CD14-positive monocyte (primary cell): ENCODE results near the gene LGSN. TPM values are rescaled to one million over a fixed set of nuclear protein-coding genes. Genes with fewer than 3 reads are reported as not detected.
"Not testable (repeated sequence)": the region's sequence is repeated elsewhere in the genome, so short reads cannot be mapped to it uniquely, and the experiment has no call there.

Experiments
- DNase-seq, 3 donors: peaks; one replicate each; pipeline ENCODE4 v3.0.0-alpha.2; 2011 to 2022
- H2AFZ ChIP-seq: 2 replicates; pipeline ENCODE4 v1.6.0; 2012; ENCODE audit warnings: mild to moderate bottlenecking, low read depth, low read length, inconsistent platforms; ENCODE audit not compliant: insufficient read depth, poor library complexity, severe bottlenecking
- H3K27ac ChIP-seq, 2 donors: 1 replicate in 1 of 2; 2 replicates in 1 of 2; pipeline ENCODE4 v1.5.1; 2012 to 2013; ENCODE audit warnings: low read length in 2 of 2, control low read depth in 1 of 2, inconsistent platforms in 1 of 2, low read depth in 1 of 2, mild to moderate bottlenecking in 1 of 2
- H3K27me3 ChIP-seq, 2 donors: one replicate each; pipeline versions ENCODE4 v1.6.0 to v1.6.1; 2011 to 2013; ENCODE audit warnings: low read length in 2 of 2; ENCODE audit not compliant: control insufficient read depth in 2 of 2, insufficient read depth in 2 of 2
- H3K36me3 ChIP-seq, 2 donors: replicated peaks in 1 of 2; 1 replicate in 1 of 2; 2 replicates in 1 of 2; pipeline versions ENCODE4 v1.5.1 to v1.6.1; 2012 to 2013; ENCODE audit warnings: low read length in 2 of 2, control low read depth in 1 of 2, inconsistent platforms in 1 of 2, mild to moderate bottlenecking in 1 of 2; ENCODE audit not compliant: insufficient read depth in 2 of 2, control insufficient read depth in 1 of 2
- H3K4me1 ChIP-seq, 2 donors: 1 replicate in 1 of 2; 2 replicates in 1 of 2; pipeline versions ENCODE4 v1.5.1 to v1.6.1; 2012 to 2013; ENCODE audit warnings: low read length in 2 of 2, control low read depth in 1 of 2, inconsistent platforms in 1 of 2, mild to moderate bottlenecking in 1 of 2, moderate library complexity in 1 of 2; ENCODE audit not compliant: insufficient read depth in 2 of 2, control insufficient read depth in 1 of 2
- H3K4me2 ChIP-seq: replicated peaks from 2 replicates; pipeline ENCODE3; 2012; ENCODE audit warnings: low read length, moderate library complexity, mild to moderate bottlenecking; ENCODE audit not compliant: poor library complexity, severe bottlenecking; ENCODE audit errors: extremely low read depth
- H3K4me3 ChIP-seq, 3 experiments: fragments of 200-600 bp in 1 of 3; sonication (generic) in 1 of 3; replicated peaks in 1 of 3; 1 replicate in 2 of 3; 2 replicates in 1 of 3; pipeline ENCODE4 v1.5.1; 2011 to 2013; ENCODE audit warnings: low read length in 3 of 3, mild to moderate bottlenecking in 3 of 3, control low read depth in 2 of 3, low read depth in 2 of 3, inconsistent platforms in 1 of 3, moderate library complexity in 1 of 3
- H3K79me2 ChIP-seq: 2 replicates; pipeline ENCODE4 v1.6.0; 2012; ENCODE audit warnings: mild to moderate bottlenecking, control low read depth, inconsistent platforms, low read length, moderate library complexity; ENCODE audit not compliant: insufficient read depth
- H3K9ac ChIP-seq: 2 replicates; pipeline ENCODE4 v1.6.0; 2017; ENCODE audit warnings: low read length, mild to moderate bottlenecking; ENCODE audit not compliant: insufficient read depth, poor library complexity, severe bottlenecking
- H3K9me3 ChIP-seq, 2 donors: replicated peaks in 1 of 2; 1 replicate in 1 of 2; 2 replicates in 1 of 2; pipeline versions ENCODE4 v1.5.1 to v1.6.1; 2012 to 2013; ENCODE audit warnings: low read length in 2 of 2, control low read depth in 1 of 2; ENCODE audit not compliant: control insufficient read depth in 1 of 2, insufficient read depth in 1 of 2
- H4K20me1 ChIP-seq: 2 replicates; pipeline ENCODE4 v1.6.0; 2012; ENCODE audit warnings: mild to moderate bottlenecking, low read length, control low read depth, moderate library complexity; ENCODE audit not compliant: insufficient read depth
- H3K27ac Mint-ChIP-seq, 7 donors: one replicate each; pipeline ENCODE4 v1.8.0; 2020; ENCODE audit warnings: mild to moderate bottlenecking in 7 of 7, mixed read lengths in 7 of 7, moderate library complexity in 6 of 7, inconsistent platforms in 2 of 7
- H3K27me3 Mint-ChIP-seq, 3 donors: one replicate each; pipeline ENCODE4 v1.8.0; 2021 to 2022; ENCODE audit warnings: low read depth in 3 of 3, mild to moderate bottlenecking in 3 of 3, mixed read lengths in 3 of 3, moderate library complexity in 3 of 3, inconsistent platforms in 1 of 3
- H3K36me3 Mint-ChIP-seq, 2 donors: one replicate each; pipeline ENCODE4 v1.8.0; 2020; ENCODE audit warnings: mixed read lengths in 2 of 2, inconsistent platforms in 1 of 2, mild to moderate bottlenecking in 1 of 2
- H3K4me1 Mint-ChIP-seq: one replicate; pipeline ENCODE4 v1.8.0; 2020; ENCODE audit warnings: mild to moderate bottlenecking, mixed read lengths
- H3K4me3 Mint-ChIP-seq, 2 donors: one replicate each; pipeline ENCODE4 v1.8.0; 2020; ENCODE audit warnings: mild to moderate bottlenecking in 2 of 2, mixed read lengths in 2 of 2, moderate library complexity in 1 of 2
- H3K9me3 Mint-ChIP-seq, 7 donors: one replicate each; pipeline ENCODE4 v1.8.0; 2020 to 2022; ENCODE audit warnings: mixed read lengths in 7 of 7, mild to moderate bottlenecking in 6 of 7, moderate library complexity in 6 of 7, inconsistent platforms in 2 of 7
- WGBS: methylation state at CpG from one replicate; pipeline ENCODE4 v1.1.5; 2013; ENCODE audit warnings: missing lambda C conversion rate; ENCODE audit not compliant: insufficient coverage; 5-methylcytosine and 5-hydroxymethylcytosine counted together
- intact Hi-C, 2 donors: fragments of 100-400 bp; cut with micrococcal nuclease; formaldehyde crosslinking; loops; one replicate each; pipeline versions ENCODE4 v1.15.0 to v1.15.1; 2023
- polyA plus RNA-seq, 3 donors: library from polyadenylated mRNA; depleted of rRNA in 1 of 3; unstranded in 2 of 3; stranded (reverse) in 1 of 3; fragments of 300-500 nt in 2 of 3; fragments of >200 nt in 1 of 3; fragmentation: Illumina TruSeq in 2 of 3; gene quantifications; 1 replicate in 2 of 3; 2 replicates in 1 of 3; pipeline ENCODE4 v1.2.3, GENCODE V29; 2012 to 2021
- TF ChIP-seq, protein P1 (sequence below): fragments of 200-600 bp; IDR thresholded peaks from one replicate; pipeline ENCODE4 v1.8.0; 2022; ENCODE audit warnings: antibody characterized with exemption, mild to moderate bottlenecking

Gene LGSN
- polyA plus RNA-seq, 3 donors = not detected

- Histone ChIP-seq H3K4me2 (no peak overlapping the region), H3K27me3 (no peaks in the 10 kb centered on the region), H2AFZ (no peak overlapping the region), H3K9me3 (peaks cover under 1 to 2% of the 10 kb centered on the region in 2 donors), H3K4me3 (no peak overlapping the region), H3K9ac (no peak overlapping the region), H3K4me1 (peaks cover 7 to 10% of the 10 kb centered on the region in 2 donors), H3K27ac (no peak overlapping the region), H4K20me1 (no peaks in the 10 kb centered on the region), H3K79me2 (no peaks in the 10 kb centered on the region), H3K36me3 (no peaks in the 10 kb centered on the region)
- Mint-ChIP-seq H3K36me3 (no peaks in the 10 kb centered on the region), H3K4me3 (no peak overlapping the region), H3K27me3 (peaks cover 0 to 3% (median 0%) of the 10 kb centered on the region in 3 donors), H3K27ac (no peak overlapping the region), H3K4me1 (peaks cover 11% of the 10 kb centered on the region), H3K9me3 (peaks cover 0 to 1% (median 0%) of the 10 kb centered on the region in 7 donors)
- 100% methylated on average over 1 of the region's 7 CpGs for WGBS
- DNase-seq = no peak
- intact Hi-C loops = loop anchor here (10.0 kb wide), 2 partner anchors 458 to 468 kb away; no protein-coding TSS in a partner anchor
- TF ChIP-seq, protein P1, sequence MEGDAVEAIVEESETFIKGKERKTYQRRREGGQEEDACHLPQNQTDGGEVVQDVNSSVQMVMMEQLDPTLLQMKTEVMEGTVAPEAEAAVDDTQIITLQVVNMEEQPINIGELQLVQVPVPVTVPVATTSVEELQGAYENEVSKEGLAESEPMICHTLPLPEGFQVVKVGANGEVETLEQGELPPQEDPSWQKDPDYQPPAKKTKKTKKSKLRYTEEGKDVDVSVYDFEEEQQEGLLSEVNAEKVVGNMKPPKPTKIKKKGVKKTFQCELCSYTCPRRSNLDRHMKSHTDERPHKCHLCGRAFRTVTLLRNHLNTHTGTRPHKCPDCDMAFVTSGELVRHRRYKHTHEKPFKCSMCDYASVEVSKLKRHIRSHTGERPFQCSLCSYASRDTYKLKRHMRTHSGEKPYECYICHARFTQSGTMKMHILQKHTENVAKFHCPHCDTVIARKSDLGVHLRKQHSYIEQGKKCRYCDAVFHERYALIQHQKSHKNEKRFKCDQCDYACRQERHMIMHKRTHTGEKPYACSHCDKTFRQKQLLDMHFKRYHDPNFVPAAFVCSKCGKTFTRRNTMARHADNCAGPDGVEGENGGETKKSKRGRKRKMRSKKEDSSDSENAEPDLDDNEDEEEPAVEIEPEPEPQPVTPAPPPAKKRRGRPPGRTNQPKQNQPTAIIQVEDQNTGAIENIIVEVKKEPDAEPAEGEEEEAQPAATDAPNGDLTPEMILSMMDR = no peak
Measured at GRCh38 chr6:63346217-63346835, 26.5 kb upstream of the LGSN start.

DNA sequence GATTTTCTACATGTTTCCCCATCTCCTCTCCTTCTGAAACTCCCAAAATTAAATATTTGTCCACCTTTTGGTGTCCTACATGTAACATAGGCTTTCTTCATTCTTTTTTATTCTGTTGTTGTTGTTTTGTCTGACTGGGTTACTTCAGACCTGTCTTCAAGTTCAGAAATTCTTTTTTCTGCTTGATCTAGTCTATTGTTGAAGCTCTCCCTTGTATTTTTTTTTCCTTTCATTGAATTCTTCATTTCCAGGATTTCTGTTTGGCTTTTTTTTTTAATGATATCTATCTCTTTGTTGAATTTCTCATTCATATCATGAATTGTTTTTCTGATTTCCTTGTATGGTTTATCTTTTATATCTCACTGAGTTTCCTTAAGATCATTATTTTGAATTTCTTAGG is 20.6 kb upstream of the LGSN start:
- peak overlapping the region in 1 of 7 donors; percentile 19 for H3K27ac Mint-ChIP-seq
- H4K20me1 ChIP-seq = no peaks in the 10 kb centered on the region
- intact Hi-C loops = loop anchor here (10.0 kb wide), 2 partner anchors 464 to 474 kb away; no protein-coding TSS in a partner anchor

GRCh38 chr6:63334652-63335051 is 14.9 kb upstream of the LGSN start:
- H2AFZ ChIP-seq = not testable (repeated sequence)

More for the DNA sequence above, 20.6 kb upstream of the LGSN start:
- Histone ChIP-seq H2AFZ (no peak overlapping the region), H3K4me3 (no peak overlapping the region), H3K9ac (no peak overlapping the region), H3K9me3 (peaks cover 8 to 16% of the 10 kb centered on the region in 2 donors), H3K4me2 (no peak overlapping the region), H3K79me2 (no peaks in the 10 kb centered on the region), H3K4me1 (no peaks in the 10 kb centered on the region), H3K36me3 (no peaks in the 10 kb centered on the region), H3K27me3 (no peaks in the 10 kb centered on the region), H3K27ac (no peak overlapping the region)
- Mint-ChIP-seq H3K4me3 (no peak overlapping the region), H3K4me1 (no peaks in the 10 kb centered on the region), H3K36me3 (no peaks in the 10 kb centered on the region), H3K9me3 (peaks cover 14 to 31% (median 20%) of the 10 kb centered on the region in 7 donors), H3K27me3 (no peaks in the 10 kb centered on the region)
- DNase-seq = no peak
- TF ChIP-seq, protein P1 = no peak

More at GRCh38 chr6:63334652-63335051, 14.9 kb upstream of the LGSN start:
- H3K27ac Mint-ChIP-seq, H4K20me1 ChIP-seq, H3K4me2 ChIP-seq, H3K27me3 Mint-ChIP-seq, H3K36me3 Mint-ChIP-seq, DNase-seq, H3K27ac ChIP-seq, H3K36me3 ChIP-seq, H3K4me1 Mint-ChIP-seq, H3K79me2 ChIP-seq, H3K4me3 Mint-ChIP-seq, H3K27me3 ChIP-seq, H3K4me3 ChIP-seq, H3K4me1 ChIP-seq, H3K9ac ChIP-seq, intact Hi-C loops: not testable (repeated sequence)
- H3K9me3 Mint-ChIP-seq = peaks cover 12 to 38% (median 23%) of the 10 kb centered on the region in 7 donors
- WGBS = no CpG with 5 or more reads among the region's 2 CpGs
- H3K9me3 ChIP-seq = peaks cover 10 to 14% of the 10 kb centered on the region in 2 donors
